NCI-H82 treated with DMSO at 0.1 percent for 48 hours (cell line): ENCODE results near the gene HAPSTR1.

Experiments
- DNase-seq: peaks from one replicate; lab custom pipeline; 2025; ENCODE audit not compliant: unreplicated experiment; lab: John Stamatoyannopoulos, UW

HAPSTR1 gene

GRCh38 chr16:9095656-9096397, 4.4 kb downstream of the HAPSTR1 start:
- no peak for DNase-seq

GRCh38 chr16:9096416-9096952, 5.0 kb downstream of the HAPSTR1 start:
- DNase-seq = no peak

- no peak for DNase-seq
These were observed 6.1 kb downstream of the HAPSTR1 start for GRCh38 chr16:9097266-9098219.

- no peak for DNase-seq
These were observed 7.1 kb downstream of the HAPSTR1 start for GRCh38 chr16:9098377-9099090.

- DNase-seq = no peak
These were observed 7.7 kb downstream of the HAPSTR1 start for GRCh38 chr16:9099131-9099625.

- no peak for DNase-seq
These were observed 10.9 kb downstream of the HAPSTR1 start for GRCh38 chr16:9102379-9102778.

GRCh38 chr16:9102943-9103342, 11.5 kb downstream of the HAPSTR1 start:
- no peak for DNase-seq

GRCh38 chr16:9103546-9103945, 12.1 kb downstream of the HAPSTR1 start:
- DNase-seq = no peak

GRCh38 chr16:9105189-9105588, 13.7 kb downstream of the HAPSTR1 start:
- no peak for DNase-seq

GRCh38 chr16:9107025-9107970, 15.9 kb downstream of the HAPSTR1 start:
- DNase-seq = no peak

- no peak for DNase-seq
These were observed 17.8 kb downstream of the HAPSTR1 start for GRCh38 chr16:9109255-9109654.

- DNase-seq = no peak
These were observed 20.9 kb downstream of the HAPSTR1 start for GRCh38 chr16:9112166-9112843.

GRCh38 chr16:9112844-9113186, 21.4 kb downstream of the HAPSTR1 start:
- DNase-seq = no peak

- DNase-seq = no peak
These were observed 22.3 kb downstream of the HAPSTR1 start for GRCh38 chr16:9113707-9114106.

- DNase-seq = no peak
These were observed 22.7 kb downstream of the HAPSTR1 start for GRCh38 chr16:9114112-9114511.

GRCh38 chr16:9114842-9115241, 23.4 kb downstream of the HAPSTR1 start:
- no peak for DNase-seq

GRCh38 chr16:9115277-9115676, 23.8 kb downstream of the HAPSTR1 start:
- no peak for DNase-seq

GRCh38 chr16:9116141-9116540, 24.7 kb downstream of the HAPSTR1 start:
- DNase-seq = no peak

GRCh38 chr16:9118170-9118569, 26.7 kb downstream of the HAPSTR1 start:
- no peak for DNase-seq
